Measurements from ENCODE around the gene ELAVL3. TPM values are rescaled to one million over a fixed set of nuclear protein-coding genes. Genes with fewer than 3 reads are reported as not detected.
"Not testable (repeated sequence)": the region's sequence is repeated elsewhere in the genome, so short reads cannot be mapped to it uniquely, and the experiment has no call there.

The ELAVL3 gene
- polyA plus RNA-seq, 4 donors, result 0.13 to 0.53 (median 0.22) TPM

DNA sequence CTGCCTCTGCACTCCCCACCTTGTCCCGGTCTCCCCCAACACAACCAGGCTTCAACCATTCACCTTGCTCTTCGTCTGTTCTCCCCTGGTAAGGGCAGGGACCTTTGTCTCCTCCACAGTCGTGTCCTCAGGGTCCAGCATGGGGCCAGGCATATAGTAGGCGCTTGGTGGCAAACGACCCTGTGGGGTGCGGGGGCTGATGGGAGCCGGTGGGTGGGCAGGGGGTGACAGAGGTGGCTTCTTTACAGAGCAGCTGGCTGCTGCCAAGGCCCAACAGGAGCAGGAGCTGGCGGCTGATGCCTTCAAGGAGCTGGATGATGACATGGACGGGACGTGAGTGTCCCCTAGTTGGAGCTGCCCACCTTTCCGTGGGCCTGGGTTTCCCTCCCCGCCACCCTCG is 35.7 kb downstream of the ELAVL3 start:
- no peak for DNase-seq (ENCODE audit: low read depth in 4 of 4, low spot score in 3 of 4)

DNA sequence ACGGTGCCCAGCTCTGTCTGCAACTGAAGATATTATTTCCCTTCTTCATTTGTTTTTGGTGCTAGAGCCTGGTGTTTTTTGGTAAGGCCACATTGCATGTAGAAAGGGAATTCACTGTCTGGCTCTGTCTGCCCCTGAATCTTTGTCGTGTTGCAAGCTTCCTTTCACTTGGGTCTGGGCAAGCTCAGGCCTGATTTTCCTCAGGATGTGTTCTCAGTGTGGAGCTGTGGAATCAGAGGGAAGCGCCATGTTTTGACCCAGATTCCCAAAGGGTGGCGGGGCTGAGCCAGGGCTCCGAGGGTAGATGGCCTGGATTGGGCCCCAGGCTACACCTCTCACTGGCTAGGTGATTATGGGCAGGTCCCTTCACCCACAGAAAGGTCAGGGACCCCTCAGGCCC is 36.8 kb downstream of the ELAVL3 start:
- no peak for DNase-seq (ENCODE audit: low read depth in 4 of 4, low spot score in 3 of 4)

DNA sequence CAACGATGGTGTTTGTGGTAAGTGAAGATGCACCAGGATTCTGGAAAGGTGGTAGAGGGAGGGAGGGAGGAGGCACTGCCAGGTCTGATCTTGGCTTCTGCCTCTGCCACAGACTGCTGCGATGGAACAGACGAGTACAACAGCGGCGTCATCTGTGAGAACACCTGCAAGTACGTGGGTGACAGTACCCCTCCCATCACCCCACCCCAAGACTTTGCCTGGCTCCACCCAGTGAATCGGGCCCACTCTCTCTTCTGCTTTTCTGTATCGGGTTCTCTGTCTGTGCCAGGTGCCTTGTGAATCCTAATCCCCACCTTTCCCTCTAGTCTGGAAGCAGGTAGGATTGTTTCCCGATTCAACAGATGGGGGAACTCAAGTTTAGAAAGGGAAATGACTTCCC is 42.9 kb downstream of the ELAVL3 start:
- no peak for DNase-seq (ENCODE audit: low read depth in 4 of 4, low spot score in 3 of 4)

DNA sequence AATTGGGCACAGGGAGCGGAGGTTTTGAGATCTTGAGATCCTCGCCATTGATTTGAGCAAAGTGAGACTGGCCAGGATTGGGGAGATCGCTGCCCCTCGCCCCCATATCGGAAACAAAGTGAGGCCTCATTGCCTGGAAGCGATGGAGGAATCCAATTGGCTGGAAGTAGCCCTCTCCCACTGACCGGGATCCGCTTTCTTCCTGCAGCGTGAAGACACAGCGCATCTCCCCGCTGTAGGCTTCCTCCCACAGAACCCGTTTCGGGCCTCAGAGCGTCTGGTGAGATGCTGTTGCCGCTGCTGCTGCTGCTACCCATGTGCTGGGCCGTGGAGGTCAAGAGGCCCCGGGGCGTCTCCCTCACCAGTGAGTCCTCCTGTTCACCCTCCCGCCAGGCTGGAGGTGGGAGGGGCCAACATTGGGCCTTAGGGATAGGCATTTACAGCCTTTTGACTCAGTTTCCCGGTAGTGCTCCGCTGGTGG is 45.0 kb downstream of the ELAVL3 start:
- no peak for DNase-seq (ENCODE audit: low read depth in 4 of 4, low spot score in 3 of 4)

DNA sequence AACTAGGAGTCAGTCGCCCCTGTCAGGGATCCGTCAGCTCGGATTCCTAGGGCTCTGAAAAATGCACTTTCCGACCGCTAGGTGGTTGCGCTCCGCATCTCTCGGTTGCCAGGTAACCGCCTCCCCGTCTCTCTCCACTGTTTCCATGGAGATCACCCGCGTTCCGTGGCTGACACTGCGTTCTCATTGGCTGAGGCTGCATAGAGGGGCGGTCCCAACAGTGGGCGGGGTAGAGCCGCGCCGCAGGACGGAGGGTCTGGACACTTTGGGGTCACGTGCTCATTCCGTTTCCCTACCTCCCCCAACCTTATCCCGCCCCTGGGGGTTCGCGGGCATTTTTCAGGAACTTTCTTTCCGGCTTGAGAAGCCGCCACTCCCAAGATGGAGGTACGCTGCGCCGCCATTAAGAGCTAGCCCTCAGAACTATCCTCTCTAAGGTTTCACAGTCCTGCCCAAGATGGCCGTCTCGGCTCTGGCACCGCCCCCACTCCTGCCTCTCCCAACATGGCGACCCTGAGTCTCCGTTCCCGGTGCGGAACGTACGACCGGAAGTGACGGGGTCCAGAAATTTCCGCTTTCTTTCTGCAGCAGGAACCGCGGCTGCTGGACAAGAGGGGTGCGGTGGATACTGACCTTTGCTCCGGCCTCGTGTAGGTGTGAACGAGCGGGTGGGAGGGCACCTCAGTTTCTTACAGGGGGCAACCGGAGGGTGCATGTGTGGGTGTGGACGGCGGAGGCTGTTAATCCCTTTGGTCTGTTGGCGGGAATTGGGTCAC is 45.6 kb downstream of the ELAVL3 start, which contains the start of the genes ODAD3 and PRKCSH:
Gene ODAD3, minus strand, starts transcription at position 65 of the 776 bp plus-strand sequence. CDS start 105 bp downstream, outside the sequence.
Gene PRKCSH, plus strand, starts transcription at position 579 of the 776 bp plus-strand sequence. CDS start 483 bp downstream, outside the sequence.
- peak; percentile 99 to 100 (median 100) for DNase-seq (ENCODE audit: low read depth in 4 of 4, low spot score in 3 of 4)

DNA sequence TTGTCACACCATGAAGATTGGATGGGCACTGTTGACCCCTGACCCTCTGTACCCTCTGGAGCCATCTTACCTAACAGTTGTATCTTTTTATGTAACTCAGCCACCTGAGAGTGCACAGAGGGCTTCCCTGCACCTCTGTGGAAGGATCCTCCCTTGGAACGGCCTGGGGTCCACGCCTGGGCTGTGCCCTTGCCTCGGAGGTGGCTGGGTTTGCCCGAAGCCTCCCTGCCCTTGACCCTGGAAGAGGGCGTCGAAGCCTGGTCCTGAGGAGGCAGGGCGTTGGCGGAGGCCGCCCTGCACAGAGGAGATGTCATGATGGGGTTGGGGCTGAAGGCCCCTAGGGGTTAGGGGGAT is 46.2 kb downstream of the ELAVL3 start:
- DNase-seq (ENCODE audit: low read depth in 4 of 4, low spot score in 3 of 4), result no peak

DNA sequence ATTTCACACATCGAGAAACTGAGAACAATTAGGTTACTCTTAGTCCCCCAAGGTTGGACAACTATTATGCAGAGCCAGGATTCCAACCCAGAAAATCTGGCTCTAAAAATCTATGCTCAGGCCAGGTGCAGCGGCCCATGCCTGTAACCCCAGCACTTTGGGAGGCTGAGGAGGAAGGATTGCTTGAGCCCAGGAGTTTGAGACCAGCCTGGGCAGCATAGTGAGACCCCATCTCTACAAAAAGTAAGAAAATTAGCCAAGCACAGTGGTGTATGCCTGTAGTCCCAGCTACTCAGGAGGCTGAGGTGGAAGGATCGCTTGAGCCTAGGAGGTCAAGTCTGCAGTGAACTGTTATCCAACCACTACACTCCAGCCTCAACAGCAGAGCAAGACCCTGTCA is 47.3 kb downstream of the ELAVL3 start:
- DNase-seq (ENCODE audit: low read depth in 4 of 4, low spot score in 3 of 4), result not testable (repeated sequence)

DNA sequence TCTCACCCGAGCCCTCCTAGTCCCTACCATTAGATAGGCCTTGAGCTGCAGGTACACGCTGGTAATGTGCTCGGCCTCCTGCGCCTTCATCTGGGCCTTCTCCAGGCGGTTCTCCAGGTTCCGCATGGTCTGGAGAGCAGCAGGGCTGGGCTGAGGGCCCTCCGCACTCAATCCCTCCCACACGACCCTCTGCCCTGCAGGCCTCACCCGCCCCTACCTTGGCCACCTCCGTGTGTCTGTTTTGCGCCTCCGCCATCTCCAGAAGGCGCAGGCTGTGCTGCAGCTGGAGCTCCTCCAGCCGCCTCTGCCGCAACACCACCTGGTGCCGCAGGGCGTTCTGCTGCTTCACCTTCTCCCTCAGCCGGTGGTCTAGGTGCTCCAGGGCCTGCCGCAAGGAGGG is 54.2 kb downstream of the ELAVL3 start:
- no peak for DNase-seq (ENCODE audit: low read depth in 4 of 4, low spot score in 3 of 4)

DNA sequence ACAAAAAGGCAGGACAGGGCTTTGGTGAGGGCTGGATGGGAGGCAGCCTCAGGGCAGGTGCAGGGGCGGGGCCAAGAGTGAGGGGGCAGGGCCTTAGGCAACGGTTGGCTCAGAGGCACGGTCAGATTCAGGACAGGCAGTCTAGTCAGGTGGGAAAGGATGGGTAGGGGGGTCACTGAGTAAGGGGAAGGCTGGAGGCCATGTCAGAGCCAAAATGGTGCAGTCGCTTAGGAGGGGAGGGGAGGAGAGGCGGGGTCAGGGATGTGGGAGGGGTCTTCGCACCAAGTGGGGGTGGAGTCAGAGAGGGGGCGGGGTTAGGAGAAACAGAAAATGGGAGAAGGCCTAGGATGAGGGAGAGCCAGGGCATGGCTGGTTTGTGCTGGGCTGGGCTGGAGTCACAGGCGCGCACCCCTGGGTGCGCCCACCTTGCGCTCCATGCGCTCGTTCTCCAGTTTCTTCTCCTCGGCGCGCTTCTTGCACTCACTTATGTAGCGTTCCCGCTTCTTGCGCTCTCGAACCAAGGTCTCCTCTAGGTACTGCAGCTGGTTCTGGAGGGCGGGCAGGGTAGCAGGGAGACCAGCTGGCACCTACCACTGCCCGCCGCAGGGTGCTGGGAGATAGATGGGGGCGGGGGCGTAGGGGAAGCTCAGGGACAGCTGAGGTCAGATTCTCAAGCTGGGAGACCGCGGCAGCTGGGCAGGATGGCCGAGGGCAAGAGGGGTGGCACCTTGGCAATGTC is 55.0 kb downstream of the ELAVL3 start:
- no peak for DNase-seq (ENCODE audit: low read depth in 4 of 4, low spot score in 3 of 4)

DNA sequence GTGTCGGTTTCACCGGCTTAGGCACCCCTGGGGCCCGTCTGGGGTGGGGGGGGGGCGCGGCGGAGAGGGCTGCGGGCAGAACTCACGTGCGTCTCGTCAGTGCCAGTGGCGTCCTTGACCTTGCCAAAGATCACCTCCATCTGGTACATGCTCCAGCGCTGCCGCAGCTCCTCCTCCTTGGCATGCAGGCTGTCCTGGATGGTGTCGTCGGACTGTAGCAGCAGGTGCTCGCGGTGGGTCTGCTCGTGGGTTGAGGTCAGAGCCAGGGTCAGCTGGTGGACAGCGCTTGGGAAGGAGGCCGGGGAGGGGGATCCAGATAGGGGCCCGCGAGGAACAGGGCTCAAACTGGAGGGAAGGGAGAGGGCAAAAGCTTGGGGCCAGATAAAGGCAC is 57.1 kb downstream of the ELAVL3 start:
- no peak for DNase-seq (ENCODE audit: low read depth in 4 of 4, low spot score in 3 of 4)

DNA sequence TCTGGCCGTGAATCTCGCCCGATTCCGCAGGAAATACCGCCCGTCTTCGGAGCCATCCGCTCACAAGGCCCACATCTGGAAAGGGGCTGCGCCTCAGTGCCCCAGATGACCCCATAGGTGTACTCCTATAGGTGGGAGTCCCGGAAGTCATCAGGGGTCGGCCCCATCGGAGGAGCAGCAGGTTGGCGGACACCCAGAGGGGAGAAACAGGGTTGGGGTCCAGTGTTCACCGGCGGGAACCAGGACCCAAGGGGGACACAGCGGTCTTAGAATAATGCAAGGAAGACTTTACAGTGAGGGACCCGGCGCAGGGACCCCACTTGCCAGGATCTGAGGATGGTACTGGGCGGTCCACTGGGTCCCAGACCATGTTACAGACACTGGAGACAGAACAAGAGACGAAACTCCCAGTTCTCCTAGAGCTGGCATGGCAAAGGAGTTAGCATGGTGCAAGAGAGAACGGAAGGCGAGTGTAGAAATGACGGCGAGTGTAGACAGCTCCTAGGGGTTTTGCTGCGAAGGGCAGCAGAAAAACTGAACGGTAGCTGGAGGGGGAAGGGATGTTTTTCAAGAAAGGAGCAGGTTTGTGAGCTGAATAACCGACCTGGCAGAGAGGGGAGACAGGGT is 57.6 kb downstream of the ELAVL3 start:
- DNase-seq (ENCODE audit: low read depth in 4 of 4, low spot score in 3 of 4), result no peak

DNA sequence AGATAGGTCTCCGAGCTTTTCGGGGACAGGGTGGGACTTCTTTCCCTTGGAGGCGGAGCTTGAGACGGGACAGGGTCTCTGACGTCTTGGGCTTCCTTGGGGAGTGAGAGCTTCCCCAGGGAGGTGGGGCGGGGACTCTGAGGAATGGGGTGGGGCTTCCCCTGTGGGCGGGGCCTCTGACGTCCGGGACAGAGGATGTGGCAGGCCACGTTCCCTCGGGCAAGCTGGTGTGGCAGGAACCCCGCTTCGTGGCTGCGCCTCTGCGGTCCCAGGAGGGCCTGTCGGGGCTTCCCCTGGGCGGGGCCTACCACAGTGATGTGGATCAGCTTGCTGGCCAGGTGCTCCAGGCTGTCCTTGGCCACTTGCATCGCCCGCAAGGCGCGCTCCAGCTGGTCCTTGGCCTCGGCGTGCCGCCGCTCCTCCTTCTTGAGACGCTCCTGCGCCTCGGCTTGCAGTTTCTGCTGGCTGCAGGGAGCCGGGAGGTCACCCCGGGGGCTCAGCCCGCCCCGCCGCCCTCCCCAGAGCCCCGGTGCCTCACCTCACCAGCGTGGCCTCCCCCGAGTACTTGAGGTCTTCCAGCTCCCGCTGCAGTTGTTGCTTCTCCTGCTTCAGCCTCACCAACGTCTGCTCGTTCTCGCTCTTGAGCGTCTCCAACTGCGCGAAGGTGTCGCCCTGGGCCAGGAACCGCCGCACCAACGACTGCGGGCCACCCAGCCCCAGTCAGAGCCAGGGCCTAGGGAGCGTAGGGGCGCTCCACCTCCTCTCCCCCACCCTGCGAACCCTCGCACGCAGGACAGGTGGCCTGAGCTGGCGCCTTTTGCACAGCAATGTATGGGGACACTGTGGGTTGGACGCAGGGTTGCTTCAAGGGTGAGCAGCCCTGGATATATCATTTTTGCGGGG is 58.4 kb downstream of the ELAVL3 start:
- DNase-seq (ENCODE audit: low read depth in 4 of 4, low spot score in 3 of 4), result no peak

DNA sequence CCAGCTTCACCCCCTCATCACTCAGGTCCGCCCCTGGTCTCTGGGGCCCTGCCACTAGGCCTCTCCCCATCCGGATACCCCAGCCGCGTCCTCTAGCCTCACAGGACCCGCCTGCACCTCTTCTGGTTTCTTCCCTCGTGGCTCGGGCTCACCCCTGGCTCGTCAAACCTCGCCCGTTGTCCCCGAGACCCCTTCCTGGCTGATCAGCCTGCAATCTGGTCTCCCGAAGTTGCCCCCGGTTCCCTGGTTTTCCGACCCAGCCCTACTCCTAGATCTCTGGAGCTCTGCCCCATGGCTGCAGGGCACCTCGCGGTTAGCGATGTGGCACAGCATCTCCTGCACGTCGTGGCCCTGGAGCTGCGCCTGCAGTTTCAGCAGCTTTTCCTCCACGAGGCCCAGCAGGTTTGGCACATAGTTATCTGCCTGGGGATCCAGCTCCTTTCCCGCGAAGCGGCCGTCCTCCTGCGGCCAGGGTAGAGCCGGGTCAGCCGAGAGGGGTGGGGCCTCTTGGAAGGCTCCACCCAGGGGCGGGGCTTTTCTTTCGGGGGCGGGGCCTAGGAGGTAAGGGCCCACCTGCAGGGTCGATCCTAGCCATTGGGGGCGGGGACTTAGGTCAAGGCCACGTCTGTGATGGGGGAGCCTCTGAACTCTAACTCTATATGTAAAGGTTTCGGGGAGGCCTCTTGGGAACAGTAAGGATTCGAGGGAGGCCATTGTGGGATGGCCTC is 59.3 kb downstream of the ELAVL3 start:
- no peak for DNase-seq (ENCODE audit: low read depth in 4 of 4, low spot score in 3 of 4)

DNA sequence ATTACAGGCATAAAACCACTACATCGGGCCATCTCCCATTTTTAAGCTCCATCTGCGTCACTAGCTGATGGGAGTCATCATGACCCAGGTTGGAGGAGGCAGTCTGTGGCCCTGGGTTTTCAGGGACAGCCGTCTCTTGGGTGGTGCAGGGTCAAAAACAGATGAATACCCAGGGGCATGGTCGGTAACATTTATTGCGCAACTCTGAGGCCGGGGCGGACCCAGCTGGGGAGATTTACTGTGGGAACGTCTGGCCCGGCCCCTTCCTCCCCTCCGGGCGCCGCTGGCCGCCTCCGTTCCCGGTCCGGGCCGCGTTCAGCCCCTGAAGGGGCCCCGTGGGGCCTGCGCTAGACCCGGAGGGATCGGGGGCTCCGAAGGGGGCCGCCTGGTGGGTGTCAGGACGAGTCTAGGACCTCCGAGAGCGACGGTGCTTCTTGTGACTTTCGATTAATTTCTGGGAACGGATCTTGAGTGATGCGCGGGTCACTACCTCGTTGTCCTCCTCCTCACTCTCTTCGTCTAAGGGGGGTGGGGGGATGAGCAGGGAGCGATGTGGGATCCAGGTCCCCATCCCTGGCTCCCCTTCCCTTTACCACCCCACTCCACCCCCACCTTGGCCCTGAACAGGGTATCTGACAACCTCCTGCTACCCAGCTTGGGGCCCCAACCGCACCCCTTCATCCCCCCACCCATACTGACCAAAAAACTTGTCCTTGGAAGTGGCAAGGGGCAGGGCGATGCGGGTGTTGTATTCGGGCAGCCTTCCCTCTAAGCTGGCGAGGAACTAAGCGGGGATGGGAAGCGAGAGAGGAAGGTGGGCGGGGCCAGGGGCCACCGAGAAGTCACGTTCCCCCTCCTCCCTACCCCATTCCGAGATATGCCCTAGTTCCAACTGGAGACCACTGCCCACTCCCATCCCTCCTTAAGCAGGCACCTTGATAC is 60.1 kb downstream of the ELAVL3 start:
- DNase-seq (ENCODE audit: low read depth in 4 of 4, low spot score in 3 of 4), result no peak

DNA sequence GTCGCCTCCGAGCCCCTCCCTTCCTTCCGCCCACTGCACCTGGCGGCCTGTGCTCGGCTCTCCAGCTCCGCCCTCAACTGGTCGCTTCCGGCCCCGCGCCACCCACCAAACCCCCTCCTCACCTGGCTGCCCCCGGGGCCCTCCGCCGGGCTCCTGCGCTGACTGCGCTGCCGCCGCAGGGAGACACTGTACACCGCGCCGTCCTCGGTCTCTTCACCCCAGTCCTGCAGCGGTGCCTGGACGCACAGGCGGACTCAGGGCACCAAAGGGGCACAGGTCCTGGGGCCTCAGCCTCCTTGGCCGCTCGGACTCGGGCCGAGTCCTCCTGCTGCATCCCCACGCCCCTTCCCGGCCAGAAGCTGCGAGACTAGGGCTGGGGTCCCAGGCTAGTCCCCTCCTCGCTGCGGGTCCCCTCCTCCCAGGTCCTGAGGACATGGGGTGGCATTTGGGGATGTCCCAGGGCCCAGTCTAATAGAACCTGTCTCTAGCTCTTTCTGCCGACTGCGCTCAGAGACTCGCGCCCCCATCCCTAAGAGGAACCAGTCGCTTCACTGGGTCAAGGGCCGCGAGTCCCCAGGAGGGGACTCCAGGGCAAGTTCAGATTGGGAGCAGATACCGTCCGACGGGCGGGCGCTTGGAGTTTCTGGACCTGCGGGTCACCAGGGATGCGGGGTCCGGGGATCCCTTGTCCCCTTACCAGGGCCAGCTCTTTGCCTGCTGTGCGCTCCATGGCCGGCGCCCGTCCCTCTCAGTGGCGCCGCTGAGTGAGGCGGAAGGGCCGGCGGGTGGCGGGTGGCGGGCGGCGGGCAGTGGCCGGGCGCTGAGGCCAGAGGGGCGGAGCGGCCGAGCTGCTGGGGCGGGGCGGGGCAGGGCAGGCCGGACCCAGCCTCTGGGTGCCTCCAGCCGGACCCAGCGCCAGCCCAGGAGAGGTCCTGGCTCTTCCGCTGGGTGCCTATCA is 62.0 kb downstream of the ELAVL3 start, which contains the start of gene RGL3:
Gene RGL3, minus strand, starts transcription at position 766 of the 958 bp plus-strand sequence. Its CDS starts 36 bp downstream, at position 730.
- no peak for DNase-seq (ENCODE audit: low read depth in 4 of 4, low spot score in 3 of 4)

DNA sequence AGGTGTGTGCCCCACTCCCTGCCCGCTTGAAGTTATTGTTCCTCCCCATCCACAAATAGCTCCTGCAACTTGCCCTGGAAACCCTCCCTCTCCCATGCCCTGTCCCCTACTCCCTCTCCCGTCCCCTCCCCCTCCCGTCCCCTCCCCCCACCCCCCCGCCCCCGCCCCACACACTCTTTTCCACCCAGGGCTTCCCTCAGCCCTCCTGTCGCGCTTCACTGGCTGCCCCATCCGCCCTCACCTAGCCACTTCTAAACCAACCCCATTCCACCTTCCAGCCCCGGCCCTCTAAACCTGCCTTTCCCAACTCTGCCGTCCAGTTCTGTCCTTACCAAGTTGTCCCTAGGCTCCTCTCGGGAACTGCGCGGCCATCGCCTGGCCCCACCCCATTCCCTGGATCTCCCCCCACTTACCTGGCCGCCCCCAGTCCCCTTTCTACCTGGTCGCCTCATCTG is 62.7 kb downstream of the ELAVL3 start:
- no peak for DNase-seq (ENCODE audit: low read depth in 4 of 4, low spot score in 3 of 4)
